ENCODE measurements around the gene PAQR7. TPM values are rescaled to one million over a fixed set of nuclear protein-coding genes. Genes with fewer than 3 reads are reported as not detected.

PAQR7 gene
- total and polyA plus RNA-seq, 2 experiments from 2014 or later, result 4.0 to 5.2 TPM

DNA sequence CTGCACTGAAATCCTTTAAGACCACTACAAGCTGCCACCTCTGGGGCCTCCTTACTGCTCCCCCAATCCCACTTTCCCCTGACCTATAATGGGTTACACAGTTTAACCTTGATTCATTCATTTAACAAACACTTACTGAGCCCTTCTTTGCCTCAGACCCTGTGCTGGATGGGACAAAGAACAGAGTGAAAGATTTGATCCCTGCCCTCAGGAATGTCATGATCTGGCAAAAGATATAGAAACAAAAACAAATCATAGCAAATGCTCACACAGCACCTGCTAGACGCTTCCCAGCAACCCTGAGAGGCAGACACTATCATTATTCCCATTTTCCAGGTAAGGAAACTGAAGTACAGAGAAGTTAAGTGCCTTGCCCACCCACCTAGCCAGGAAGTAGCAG, 9.2 kb downstream of the PAQR7 start:
- Histone ChIP-seq H3K79me2 (replicated peaks; ENCODE audit: insufficient read depth) (no peaks in the 10 kb centered on the region), H3F3A (replicated peaks; ENCODE audit: low read depth) (no peaks in the 10 kb centered on the region), H3K27me3 (ENCODE audit: insufficient read depth) (no peaks in the 10 kb centered on the region), H3K4me2 (no peak overlapping the region), H3K4me3 (no peak overlapping the region), H2AFZ (no peak overlapping the region), H3K36me3 (ENCODE audit: insufficient read depth) (no peaks in the 10 kb centered on the region), H3K27ac (ENCODE audit: low read depth) (no peak overlapping the region), H4K20me1 (replicated peaks; ENCODE audit: insufficient read depth) (no peaks in the 10 kb centered on the region), H3K4me1 (ENCODE audit: insufficient read depth) (peaks cover 24% of the 10 kb centered on the region), H3K9me2 (ENCODE audit: insufficient read depth) (no peaks in the 10 kb centered on the region)
- Mint-ChIP-seq H3K27ac (no peak overlapping the region; the same call in 1 of the 2 replicates), H3K36me3 (ENCODE audit: low read depth) (peaks cover 2% of the 10 kb centered on the region; the same call in 1 of the 3 replicates), H3K27me3 (ENCODE audit: insufficient read depth, low read depth, poor library complexity) (no peaks in the 10 kb centered on the region), H3K4me1 (peaks cover 21% of the 10 kb centered on the region), H3K4me3 (no peak overlapping the region), H3K9me3 (no peaks in the 10 kb centered on the region)
- TF ChIP-seq ZNF331 (CRISPR knock-in tag; IDR thresholded peaks at IDR 0.05; ENCODE audit: low read depth), result no peak
- DNase-seq (ENCODE audit: low spot score) (no peak), ATAC-seq (no peak)

DNA sequence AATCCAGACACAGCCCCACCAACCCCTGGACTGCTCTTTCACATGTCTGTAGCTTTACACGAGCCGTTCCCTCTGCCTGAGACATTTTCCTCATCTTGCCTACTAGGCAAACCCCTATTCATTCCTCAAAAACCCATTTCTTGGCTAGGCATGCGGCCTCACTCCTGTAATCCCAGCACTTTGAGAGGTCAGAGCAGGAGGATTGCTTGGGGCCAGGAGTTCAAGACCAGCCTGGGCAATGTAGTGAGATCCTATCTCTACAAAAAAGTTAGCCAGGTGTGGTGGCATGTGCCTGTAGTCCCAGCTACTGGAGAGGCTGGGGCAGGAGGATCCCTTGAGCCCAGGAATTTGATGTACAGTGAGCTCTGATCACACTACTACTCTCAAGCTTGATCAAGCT, 11.1 kb downstream of the PAQR7 start:
- H3K4me3 ChIP-seq, result no peak overlapping the region
- H2AFZ ChIP-seq, result no peak overlapping the region
- no peaks in the 10 kb centered on the region for H3K79me2 ChIP-seq (replicated peaks; ENCODE audit: insufficient read depth)
- H3K4me3 Mint-ChIP-seq, result no peak overlapping the region; the same call in 2 of the 3 replicates
- peaks cover 4% of the 10 kb centered on the region for H3K27me3 Mint-ChIP-seq (ENCODE audit: insufficient read depth, low read depth, poor library complexity)
- ATAC-seq, result no peak
- H3K27ac Mint-ChIP-seq, result no peak overlapping the region
- no peaks in the 10 kb centered on the region for H3K36me3 ChIP-seq (ENCODE audit: insufficient read depth)
- peaks cover 20% of the 10 kb centered on the region for H3K4me1 Mint-ChIP-seq
- H3F3A ChIP-seq (replicated peaks; ENCODE audit: low read depth), result no peaks in the 10 kb centered on the region
- no peaks in the 10 kb centered on the region for H3K27me3 ChIP-seq (ENCODE audit: insufficient read depth)
- no peaks in the 10 kb centered on the region for H3K9me2 ChIP-seq (ENCODE audit: insufficient read depth)
- H3K4me2 ChIP-seq, result no peak overlapping the region
- H3K4me1 ChIP-seq (ENCODE audit: insufficient read depth), result peaks cover 20% of the 10 kb centered on the region
- H3K36me3 Mint-ChIP-seq (ENCODE audit: low read depth), result peaks cover 2% of the 10 kb centered on the region; the same call in 1 of the 3 replicates
- H3K27ac ChIP-seq (ENCODE audit: low read depth), result no peak overlapping the region
- no peaks in the 10 kb centered on the region for H3K9me3 Mint-ChIP-seq
- DNase-seq (ENCODE audit: low spot score), result no peak
- no peaks in the 10 kb centered on the region for H4K20me1 ChIP-seq (replicated peaks; ENCODE audit: insufficient read depth)
- no peak for TF ChIP-seq CREB1 (CRISPR knock-in tag; IDR thresholded peaks at IDR 0.05; ENCODE audit: low read depth)
- TF ChIP-seq, protein P1, sequence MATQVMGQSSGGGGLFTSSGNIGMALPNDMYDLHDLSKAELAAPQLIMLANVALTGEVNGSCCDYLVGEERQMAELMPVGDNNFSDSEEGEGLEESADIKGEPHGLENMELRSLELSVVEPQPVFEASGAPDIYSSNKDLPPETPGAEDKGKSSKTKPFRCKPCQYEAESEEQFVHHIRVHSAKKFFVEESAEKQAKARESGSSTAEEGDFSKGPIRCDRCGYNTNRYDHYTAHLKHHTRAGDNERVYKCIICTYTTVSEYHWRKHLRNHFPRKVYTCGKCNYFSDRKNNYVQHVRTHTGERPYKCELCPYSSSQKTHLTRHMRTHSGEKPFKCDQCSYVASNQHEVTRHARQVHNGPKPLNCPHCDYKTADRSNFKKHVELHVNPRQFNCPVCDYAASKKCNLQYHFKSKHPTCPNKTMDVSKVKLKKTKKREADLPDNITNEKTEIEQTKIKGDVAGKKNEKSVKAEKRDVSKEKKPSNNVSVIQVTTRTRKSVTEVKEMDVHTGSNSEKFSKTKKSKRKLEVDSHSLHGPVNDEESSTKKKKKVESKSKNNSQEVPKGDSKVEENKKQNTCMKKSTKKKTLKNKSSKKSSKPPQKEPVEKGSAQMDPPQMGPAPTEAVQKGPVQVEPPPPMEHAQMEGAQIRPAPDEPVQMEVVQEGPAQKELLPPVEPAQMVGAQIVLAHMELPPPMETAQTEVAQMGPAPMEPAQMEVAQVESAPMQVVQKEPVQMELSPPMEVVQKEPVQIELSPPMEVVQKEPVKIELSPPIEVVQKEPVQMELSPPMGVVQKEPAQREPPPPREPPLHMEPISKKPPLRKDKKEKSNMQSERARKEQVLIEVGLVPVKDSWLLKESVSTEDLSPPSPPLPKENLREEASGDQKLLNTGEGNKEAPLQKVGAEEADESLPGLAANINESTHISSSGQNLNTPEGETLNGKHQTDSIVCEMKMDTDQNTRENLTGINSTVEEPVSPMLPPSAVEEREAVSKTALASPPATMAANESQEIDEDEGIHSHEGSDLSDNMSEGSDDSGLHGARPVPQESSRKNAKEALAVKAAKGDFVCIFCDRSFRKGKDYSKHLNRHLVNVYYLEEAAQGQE (IDR thresholded peaks at IDR 0.05; ENCODE audit: unreplicated experiment), result no peak
- no peak for TF ChIP-seq EZH2phosphoT487 (IDR thresholded peaks at IDR 0.05; ENCODE audit: unreplicated experiment)
- no peak for TF ChIP-seq STAT1 (IDR thresholded peaks at IDR 0.05; ENCODE audit: unreplicated experiment)
- TF ChIP-seq, protein P2, sequence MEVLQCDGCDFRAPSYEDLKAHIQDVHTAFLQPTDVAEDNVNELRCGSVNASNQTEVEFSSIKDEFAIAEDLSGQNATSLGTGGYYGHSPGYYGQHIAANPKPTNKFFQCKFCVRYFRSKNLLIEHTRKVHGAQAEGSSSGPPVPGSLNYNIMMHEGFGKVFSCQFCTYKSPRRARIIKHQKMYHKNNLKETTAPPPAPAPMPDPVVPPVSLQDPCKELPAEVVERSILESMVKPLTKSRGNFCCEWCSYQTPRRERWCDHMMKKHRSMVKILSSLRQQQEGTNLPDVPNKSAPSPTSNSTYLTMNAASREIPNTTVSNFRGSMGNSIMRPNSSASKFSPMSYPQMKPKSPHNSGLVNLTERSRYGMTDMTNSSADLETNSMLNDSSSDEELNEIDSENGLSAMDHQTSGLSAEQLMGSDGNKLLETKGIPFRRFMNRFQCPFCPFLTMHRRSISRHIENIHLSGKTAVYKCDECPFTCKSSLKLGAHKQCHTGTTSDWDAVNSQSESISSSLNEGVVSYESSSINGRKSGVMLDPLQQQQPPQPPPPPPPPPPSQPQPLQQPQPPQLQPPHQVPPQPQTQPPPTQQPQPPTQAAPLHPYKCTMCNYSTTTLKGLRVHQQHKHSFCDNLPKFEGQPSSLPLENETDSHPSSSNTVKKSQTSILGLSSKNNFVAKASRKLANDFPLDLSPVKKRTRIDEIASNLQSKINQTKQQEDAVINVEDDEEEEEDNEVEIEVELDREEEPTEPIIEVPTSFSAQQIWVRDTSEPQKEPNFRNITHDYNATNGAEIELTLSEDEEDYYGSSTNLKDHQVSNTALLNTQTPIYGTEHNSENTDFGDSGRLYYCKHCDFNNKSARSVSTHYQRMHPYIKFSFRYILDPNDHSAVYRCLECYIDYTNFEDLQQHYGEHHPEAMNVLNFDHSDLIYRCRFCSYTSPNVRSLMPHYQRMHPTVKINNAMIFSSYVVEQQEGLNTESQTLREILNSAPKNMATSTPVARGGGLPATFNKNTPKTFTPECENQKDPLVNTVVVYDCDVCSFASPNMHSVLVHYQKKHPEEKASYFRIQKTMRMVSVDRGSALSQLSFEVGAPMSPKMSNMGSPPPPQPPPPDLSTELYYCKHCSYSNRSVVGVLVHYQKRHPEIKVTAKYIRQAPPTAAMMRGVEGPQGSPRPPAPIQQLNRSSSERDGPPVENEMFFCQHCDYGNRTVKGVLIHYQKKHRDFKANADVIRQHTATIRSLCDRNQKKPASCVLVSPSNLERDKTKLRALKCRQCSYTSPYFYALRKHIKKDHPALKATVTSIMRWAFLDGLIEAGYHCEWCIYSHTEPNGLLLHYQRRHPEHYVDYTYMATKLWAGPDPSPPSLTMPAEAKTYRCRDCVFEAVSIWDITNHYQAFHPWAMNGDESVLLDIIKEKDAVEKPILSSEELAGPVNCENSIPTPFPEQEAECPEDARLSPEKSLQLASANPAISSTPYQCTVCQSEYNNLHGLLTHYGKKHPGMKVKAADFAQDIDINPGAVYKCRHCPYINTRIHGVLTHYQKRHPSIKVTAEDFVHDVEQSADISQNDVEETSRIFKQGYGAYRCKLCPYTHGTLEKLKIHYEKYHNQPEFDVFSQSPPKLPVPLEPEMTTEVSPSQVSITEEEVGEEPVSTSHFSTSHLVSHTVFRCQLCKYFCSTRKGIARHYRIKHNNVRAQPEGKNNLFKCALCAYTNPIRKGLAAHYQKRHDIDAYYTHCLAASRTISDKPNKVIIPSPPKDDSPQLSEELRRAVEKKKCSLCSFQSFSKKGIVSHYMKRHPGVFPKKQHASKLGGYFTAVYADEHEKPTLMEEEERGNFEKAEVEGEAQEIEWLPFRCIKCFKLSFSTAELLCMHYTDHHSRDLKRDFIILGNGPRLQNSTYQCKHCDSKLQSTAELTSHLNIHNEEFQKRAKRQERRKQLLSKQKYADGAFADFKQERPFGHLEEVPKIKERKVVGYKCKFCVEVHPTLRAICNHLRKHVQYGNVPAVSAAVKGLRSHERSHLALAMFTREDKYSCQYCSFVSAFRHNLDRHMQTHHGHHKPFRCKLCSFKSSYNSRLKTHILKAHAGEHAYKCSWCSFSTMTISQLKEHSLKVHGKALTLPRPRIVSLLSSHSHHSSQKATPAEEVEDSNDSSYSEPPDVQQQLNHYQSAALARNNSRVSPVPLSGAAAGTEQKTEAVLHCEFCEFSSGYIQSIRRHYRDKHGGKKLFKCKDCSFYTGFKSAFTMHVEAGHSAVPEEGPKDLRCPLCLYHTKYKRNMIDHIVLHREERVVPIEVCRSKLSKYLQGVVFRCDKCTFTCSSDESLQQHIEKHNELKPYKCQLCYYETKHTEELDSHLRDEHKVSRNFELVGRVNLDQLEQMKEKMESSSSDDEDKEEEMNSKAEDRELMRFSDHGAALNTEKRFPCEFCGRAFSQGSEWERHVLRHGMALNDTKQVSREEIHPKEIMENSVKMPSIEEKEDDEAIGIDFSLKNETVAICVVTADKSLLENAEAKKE (CRISPR knock-in tag; IDR thresholded peaks at IDR 0.05), result no peak
- no peak for TF ChIP-seq ZNF331 (CRISPR knock-in tag; IDR thresholded peaks at IDR 0.05; ENCODE audit: low read depth)
- no peak for TF ChIP-seq NANOG (IDR thresholded peaks at IDR 0.05; ENCODE audit: borderline replicate concordance)
- no peak for TF ChIP-seq EZH2 (IDR thresholded peaks at IDR 0.05; ENCODE audit: low read depth, unreplicated experiment)
- TF ChIP-seq POLR2AphosphoS5 (IDR thresholded peaks at IDR 0.05; ENCODE audit: low read depth), result no peak
- TF ChIP-seq, protein P3, sequence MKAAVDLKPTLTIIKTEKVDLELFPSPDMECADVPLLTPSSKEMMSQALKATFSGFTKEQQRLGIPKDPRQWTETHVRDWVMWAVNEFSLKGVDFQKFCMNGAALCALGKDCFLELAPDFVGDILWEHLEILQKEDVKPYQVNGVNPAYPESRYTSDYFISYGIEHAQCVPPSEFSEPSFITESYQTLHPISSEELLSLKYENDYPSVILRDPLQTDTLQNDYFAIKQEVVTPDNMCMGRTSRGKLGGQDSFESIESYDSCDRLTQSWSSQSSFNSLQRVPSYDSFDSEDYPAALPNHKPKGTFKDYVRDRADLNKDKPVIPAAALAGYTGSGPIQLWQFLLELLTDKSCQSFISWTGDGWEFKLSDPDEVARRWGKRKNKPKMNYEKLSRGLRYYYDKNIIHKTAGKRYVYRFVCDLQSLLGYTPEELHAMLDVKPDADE (IDR thresholded peaks at IDR 0.05), result no peak
- TF ChIP-seq ZNF114 (CRISPR knock-in tag; IDR thresholded peaks at IDR 0.05), result no peak
- TF ChIP-seq JUNB (IDR thresholded peaks at IDR 0.05; ENCODE audit: unreplicated experiment), result no peak

Data from GM23338 (cell line).